ENCODE measurements around the gene B3GALT6.

The B3GALT6 gene

DNA sequence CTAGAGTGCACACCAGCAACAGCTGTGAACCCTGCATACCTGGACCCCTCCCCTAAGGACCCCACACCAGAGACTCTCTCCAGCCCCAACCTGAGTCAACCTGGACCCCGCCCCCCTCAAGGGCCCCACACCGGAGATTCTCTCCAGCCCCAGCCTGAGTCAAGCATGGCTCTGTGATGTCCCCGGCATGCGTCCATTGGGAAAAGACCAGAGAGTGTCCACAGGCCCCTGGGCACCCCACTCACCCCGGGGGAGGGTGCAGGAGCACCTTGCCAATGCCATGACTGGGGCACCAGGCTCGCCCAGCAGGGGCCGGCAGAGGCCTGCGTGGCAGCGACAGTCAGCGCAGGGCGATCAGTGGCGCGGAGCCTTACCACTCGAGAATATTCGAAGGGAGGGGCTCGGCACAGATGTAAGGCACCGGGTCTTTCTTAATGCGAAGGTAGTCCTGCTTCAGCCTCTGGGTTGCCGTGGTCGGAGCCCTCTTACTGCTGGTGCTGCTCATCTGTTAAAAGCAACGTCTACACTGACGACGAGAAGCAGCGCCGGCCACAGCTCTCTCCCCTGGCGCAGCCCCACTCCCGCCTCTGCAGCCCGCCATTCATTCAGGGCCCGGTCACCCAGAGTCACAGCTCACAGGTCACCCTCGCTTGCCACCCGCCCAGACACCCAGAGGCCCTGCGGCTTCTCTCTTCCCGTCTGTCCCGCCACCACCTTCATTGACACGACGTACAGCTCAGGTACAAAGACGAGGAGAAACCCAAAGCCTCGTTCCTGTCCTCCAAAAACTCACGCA, 35.6 kb downstream of the B3GALT6 start:
- no peak for DNase-seq

GRCh38 chr1:1268284-1268682, 36.2 kb downstream of the B3GALT6 start:
- DNase-seq, result no peak

GRCh38 chr1:1270813-1271212, 38.8 kb downstream of the B3GALT6 start:
- DNase-seq, result no peak

GRCh38 chr1:1272341-1273208, 40.5 kb downstream of the B3GALT6 start:
- DNase-seq, result no peak

GRCh38 chr1:1273209-1273511, 41.1 kb downstream of the B3GALT6 start:
- DNase-seq, result no peak

- peak; percentile 83 for DNase-seq
Observed at GRCh38 chr1:1273512-1274298, 41.7 kb downstream of the B3GALT6 start, which contains the start of gene UBE2J2. Gene UBE2J2 (minus strand): TSS chr1:1273854. CDS start chr1:1267992, 5,862 bp downstream.

DNA sequence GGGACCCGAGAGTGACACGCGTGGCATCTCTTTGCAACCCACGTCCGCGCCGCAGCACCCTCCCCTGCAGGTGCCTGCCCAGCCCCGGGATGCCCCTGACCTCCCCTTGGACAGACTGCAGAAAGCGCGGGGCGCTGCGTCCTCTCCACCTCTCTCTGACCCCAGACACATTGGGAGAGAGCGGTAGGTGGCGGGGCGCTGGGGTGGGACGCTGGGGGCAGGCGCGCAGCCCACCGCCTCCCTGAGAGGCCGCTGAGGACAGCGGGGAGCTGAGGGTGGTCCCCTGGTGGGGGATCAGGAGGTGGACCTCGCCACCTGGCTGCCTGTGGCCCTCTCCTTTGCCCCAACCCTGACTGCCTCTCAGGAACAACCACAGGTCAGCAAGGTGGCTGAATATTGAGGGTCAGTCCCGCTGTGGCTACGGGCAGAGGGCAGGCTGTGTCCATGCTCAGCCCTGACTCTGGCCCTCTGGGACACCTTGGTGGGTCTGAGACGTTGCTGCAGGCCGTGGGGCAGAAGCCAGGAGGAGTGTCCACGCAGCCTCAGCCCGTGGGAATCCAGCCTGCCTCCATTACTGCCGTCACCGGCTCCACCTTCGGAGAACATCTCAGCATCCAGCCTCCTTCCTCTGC, 42.4 kb downstream of the B3GALT6 start:
- DNase-seq, result no peak

GRCh38 chr1:1274931-1275431, 42.9 kb downstream of the B3GALT6 start:
- no peak for DNase-seq

GRCh38 chr1:1275836-1276235, 43.8 kb downstream of the B3GALT6 start:
- no peak for DNase-seq

DNA sequence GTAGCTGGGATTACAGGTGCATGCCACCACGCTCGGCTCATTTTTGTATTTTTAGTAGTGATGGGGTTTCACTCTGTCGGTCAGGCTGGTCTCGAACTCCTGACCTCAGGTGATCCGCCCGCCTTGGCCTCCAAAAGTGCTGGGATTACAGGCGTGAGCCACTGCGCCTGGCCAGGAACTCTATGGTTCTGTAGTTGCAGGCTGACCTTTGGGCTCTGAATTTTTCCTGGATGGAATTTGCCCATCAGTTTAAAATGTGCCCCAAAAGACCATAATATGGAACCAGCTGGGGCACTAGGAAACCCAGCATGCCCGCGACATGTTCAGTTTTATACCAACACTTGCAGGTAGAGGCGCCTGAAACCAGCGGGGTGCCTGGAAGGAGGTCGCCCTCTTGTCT, 46.6 kb downstream of the B3GALT6 start:
- DNase-seq, result no peak

- no peak for DNase-seq
Observed at GRCh38 chr1:1279028-1279427, 47.0 kb downstream of the B3GALT6 start.

DNA sequence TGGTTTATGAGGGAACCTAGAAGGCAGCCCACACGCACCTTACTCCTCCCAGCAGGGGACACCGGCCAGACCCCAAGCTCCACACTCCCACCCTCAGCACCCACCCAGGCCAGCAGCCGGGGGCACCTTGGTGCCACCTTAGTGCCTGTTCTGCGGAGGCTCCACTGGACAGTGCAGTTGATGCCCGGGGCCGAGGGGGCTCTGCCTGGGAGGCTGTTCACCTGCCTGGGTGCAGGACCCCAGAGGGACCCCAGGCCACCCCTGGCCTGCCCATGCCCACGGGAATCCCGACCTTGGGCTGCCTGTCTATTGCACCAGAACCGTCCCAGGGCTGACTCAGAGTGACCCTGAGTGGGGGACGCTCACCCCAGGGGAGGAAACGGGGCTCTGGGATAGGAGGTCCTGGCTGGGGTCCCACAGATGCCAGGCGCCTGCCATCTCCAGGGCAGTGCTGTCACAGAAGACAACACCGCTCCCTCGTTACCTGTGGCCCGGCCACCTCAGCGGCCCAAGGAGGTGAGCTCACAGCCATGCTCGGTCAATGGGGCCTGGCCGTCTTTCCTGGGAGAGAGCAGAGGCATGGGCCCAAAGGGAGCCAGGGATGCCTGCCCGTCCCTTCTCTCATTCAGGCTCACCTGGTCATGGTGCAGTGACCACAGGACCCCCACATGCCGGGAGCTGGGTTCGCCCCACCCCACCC, 48.9 kb downstream of the B3GALT6 start:
- no peak for DNase-seq

GRCh38 chr1:1281533-1282321, 49.7 kb downstream of the B3GALT6 start:
- no peak for DNase-seq

DNA sequence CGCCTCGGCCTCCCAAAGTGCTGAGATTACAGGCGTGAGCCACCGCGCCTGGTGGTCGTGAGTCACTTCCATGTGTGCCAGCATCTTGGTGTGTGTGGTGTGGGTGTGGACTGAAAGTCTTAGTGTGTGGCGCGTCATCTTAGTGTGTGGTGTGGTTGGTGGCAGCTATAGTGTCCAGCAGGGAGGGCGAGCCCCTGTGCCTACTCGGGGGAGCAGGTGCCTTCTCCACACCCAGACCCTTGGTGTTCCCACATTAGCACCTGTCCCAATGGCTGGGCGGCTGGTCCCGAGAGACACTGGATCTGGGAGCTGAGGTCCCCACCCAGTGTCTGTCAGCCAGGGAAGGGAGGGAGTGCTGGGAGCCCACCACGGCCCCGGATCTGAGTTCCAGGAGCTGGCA, 51.0 kb downstream of the B3GALT6 start:
- no peak for DNase-seq

DNA sequence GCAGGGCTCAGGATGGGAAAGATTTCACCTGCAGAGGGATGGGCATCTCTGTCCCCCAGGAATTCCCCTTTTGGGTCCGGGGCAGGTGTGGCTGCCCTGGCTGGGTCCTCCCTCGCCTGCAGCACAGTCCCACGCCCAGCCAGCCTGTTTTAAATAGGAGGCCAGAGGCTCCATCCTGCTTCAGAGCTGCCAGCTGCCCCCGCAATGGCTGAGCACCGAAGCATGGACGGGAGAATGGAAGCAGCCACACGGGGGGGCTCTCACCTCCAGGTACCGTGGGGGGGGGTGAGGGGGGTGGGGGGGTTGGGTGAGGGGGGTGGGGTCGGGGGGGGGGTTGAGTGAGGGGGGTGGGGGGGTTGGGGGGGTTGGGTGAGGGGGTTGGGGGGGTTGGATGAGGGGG, 51.8 kb downstream of the B3GALT6 start:
- no peak for DNase-seq

Data from NCI-H2227 treated with DMSO at 0.1 percent for 48 hours (cell line).